H1 (cell line): ENCODE measurements around the gene LMNA. TPM values are rescaled to one million over a fixed set of nuclear protein-coding genes. Genes with fewer than 3 reads are reported as not detected.

Source experiments
- CTCF ChIA-PET: fragments of 300-600 bp; sonication (Branson Sonifier 250); formaldehyde crosslinking; loops from one replicate; lab custom pipeline; 2021; ENCODE audit not compliant: partially characterized antibody; lab: Charles Lee
- POLR2A ChIA-PET: fragments of 300-600 bp; sonication (Branson Sonifier 250); formaldehyde crosslinking; loops from one replicate; lab custom pipeline; 2021; ENCODE audit warnings: inconsistent platforms; ENCODE audit not compliant: partially characterized antibody; lab: Charles Lee
- DNase-seq, 2 experiments: peaks; one replicate each; pipeline versions ENCODE4 v3.0.0 to v3.0.0-alpha.2; 2010 to 2022; ENCODE audit warnings: low spot score in 2 of 2, low read depth in 1 of 2, mixed read lengths in 1 of 2
- FAIRE-seq: peaks from 2 replicates; lab custom pipeline; 2011; peaks lifted over from hg19 to GRCh38; lab: Jason Lieb, UNC
- H2AFZ ChIP-seq: 2 replicates; pipeline ENCODE4 v1.8.1; 2012; ENCODE audit warnings: low read length, inconsistent platforms
- H2AK5ac ChIP-seq: 2 replicates; pipeline ENCODE4 v1.6.1; 2013; ENCODE audit warnings: low read depth, low read length
- H2BK120ac ChIP-seq: replicated peaks from 2 replicates; pipeline ENCODE3; 2013; ENCODE audit warnings: low read depth, low read length, inconsistent platforms
- H2BK12ac ChIP-seq: 2 replicates; pipeline ENCODE4 v1.6.1; 2013; ENCODE audit warnings: low read depth, low read length
- H2BK15ac ChIP-seq: 2 replicates; pipeline ENCODE4 v1.6.1; 2013; ENCODE audit warnings: low read length
- H2BK20ac ChIP-seq: 2 replicates; pipeline ENCODE4 v1.6.1; 2013; ENCODE audit warnings: low read length
- H2BK5ac ChIP-seq: 2 replicates; pipeline ENCODE4 v1.6.1; 2013; ENCODE audit warnings: low read depth, low read length
- H3K14ac ChIP-seq: 2 replicates; pipeline ENCODE4 v1.6.1; 2013; ENCODE audit warnings: inconsistent platforms; ENCODE audit not compliant: insufficient read length
- H3K18ac ChIP-seq: 2 replicates; pipeline ENCODE4 v1.6.1; 2013; ENCODE audit warnings: low read length; ENCODE audit errors: extremely low read depth
- H3K23ac ChIP-seq: 2 replicates; pipeline ENCODE4 v1.6.1; 2013; ENCODE audit warnings: inconsistent platforms; ENCODE audit not compliant: insufficient read length
- H3K23me2 ChIP-seq: 2 replicates; pipeline ENCODE4 v1.6.1; 2013; ENCODE audit warnings: low read depth, low read length
- H3K27ac ChIP-seq: 2 replicates; pipeline ENCODE4 v1.6.1; 2011; ENCODE audit warnings: low read depth, low read length, inconsistent platforms
- H3K27me3 ChIP-seq, 4 experiments: replicated peaks in 1 of 4; 1 replicate in 1 of 4; 2 replicates in 3 of 4; pipeline versions ENCODE4 v1.6.1 to v1.8.1; 2011 to 2013; ENCODE audit warnings: low read length in 3 of 4, mild to moderate bottlenecking in 3 of 4, inconsistent platforms in 2 of 4, mixed read lengths in 2 of 4, moderate library complexity in 1 of 4; ENCODE audit not compliant: control insufficient read depth in 3 of 4, insufficient read depth in 3 of 4; ENCODE audit errors: extremely low read depth in 1 of 4
- H3K36me3 ChIP-seq, 4 experiments: 2 replicates each; pipeline versions ENCODE4 v1.6.1 to v1.8.1; 2011 to 2013; ENCODE audit warnings: mild to moderate bottlenecking in 4 of 4, low read length in 3 of 4, moderate library complexity in 2 of 4, control low read depth in 1 of 4, inconsistent platforms in 1 of 4; ENCODE audit not compliant: insufficient read depth in 4 of 4, control insufficient read depth in 2 of 4
- H3K4ac ChIP-seq: replicated peaks from 2 replicates; pipeline ENCODE3; 2013; ENCODE audit warnings: low read length, low read depth, mixed read lengths, inconsistent platforms; ENCODE audit not compliant: insufficient read length
- H3K4me1 ChIP-seq, 4 experiments: replicated peaks in 1 of 4; 1 replicate in 1 of 4; 2 replicates in 3 of 4; pipeline versions ENCODE4 v1.6.1 to v1.8.1; 2011 to 2013; ENCODE audit warnings: low read length in 3 of 4, inconsistent platforms in 2 of 4, mixed read lengths in 1 of 4; ENCODE audit not compliant: insufficient read depth in 4 of 4, control insufficient read depth in 3 of 4
- H3K4me2 ChIP-seq, 2 experiments: 2 replicates each; pipeline versions ENCODE4 v1.6.1 to v1.8.1; 2011 to 2013; ENCODE audit warnings: low read depth in 2 of 2, low read length in 2 of 2, control low read depth in 1 of 2, inconsistent platforms in 1 of 2, mild to moderate bottlenecking in 1 of 2; ENCODE audit not compliant: insufficient read depth in 1 of 2
- H3K4me3 ChIP-seq, 4 experiments: fragments of 200-600, 300-600 bp in 1 of 4; sonication (generic), shearing (Covaris generic), sonication (Bioruptor Twin) in 1 of 4; 2 replicates each; pipeline versions ENCODE4 v1.5.1 to v1.8.1; 2011 to 2016; ENCODE audit warnings: low read length in 4 of 4, low read depth in 3 of 4, control low read depth in 2 of 4, inconsistent platforms in 2 of 4, mild to moderate bottlenecking in 2 of 4, mixed read lengths in 1 of 4, moderate library complexity in 1 of 4; ENCODE audit not compliant: insufficient read depth in 2 of 4; ENCODE audit errors: extremely low read depth in 1 of 4
- H3K56ac ChIP-seq: replicated peaks from 2 replicates; pipeline ENCODE3; 2013; ENCODE audit warnings: low read depth, mild to moderate bottlenecking, mixed read lengths, low read length, inconsistent platforms; ENCODE audit not compliant: insufficient read length
- H3K79me1 ChIP-seq: 2 replicates; pipeline ENCODE4 v1.6.1; 2013; ENCODE audit warnings: low read depth, low read length, control low read depth
- H3K79me2 ChIP-seq, 2 experiments: 2 replicates each; pipeline versions ENCODE4 v1.6.1 to v1.8.1; 2012 to 2013; ENCODE audit warnings: low read length in 2 of 2, mild to moderate bottlenecking in 2 of 2, inconsistent platforms in 1 of 2; ENCODE audit not compliant: insufficient read depth in 2 of 2, control insufficient read depth in 1 of 2
- H3K9ac ChIP-seq, 4 experiments: replicated peaks in 1 of 4; 1 replicate in 1 of 4; 2 replicates in 3 of 4; pipeline versions ENCODE4 v1.6.1 to v1.8.1; 2011 to 2013; ENCODE audit warnings: low read depth in 3 of 4, low read length in 3 of 4, control low read depth in 2 of 4, mild to moderate bottlenecking in 2 of 4, moderate library complexity in 2 of 4, inconsistent platforms in 1 of 4; ENCODE audit errors: extremely low read depth in 1 of 4
- H3K9me3 ChIP-seq, 2 experiments: 2 replicates each; pipeline versions ENCODE4 v1.6.1 to v1.8.1; 2012 to 2013; ENCODE audit warnings: mild to moderate bottlenecking in 2 of 2, moderate library complexity in 2 of 2, control low read depth in 1 of 2, inconsistent platforms in 1 of 2, low read depth in 1 of 2, low read length in 1 of 2, mixed read lengths in 1 of 2; ENCODE audit not compliant: insufficient read depth in 2 of 2
- H4K20me1 ChIP-seq, 2 experiments: replicated peaks in 1 of 2; 2 replicates each; pipeline versions ENCODE3 to v1.8.1; 2011 to 2013; ENCODE audit warnings: inconsistent platforms in 2 of 2, low read length in 2 of 2, mild to moderate bottlenecking in 1 of 2; ENCODE audit not compliant: insufficient read depth in 2 of 2, control insufficient read depth in 1 of 2
- H4K5ac ChIP-seq: 2 replicates; pipeline ENCODE4 v1.6.1; 2013; ENCODE audit warnings: low read length, low read depth, mixed read lengths, inconsistent platforms; ENCODE audit not compliant: insufficient read length
- H4K8ac ChIP-seq: 2 replicates; pipeline ENCODE4 v1.8.0; 2013; ENCODE audit warnings: mild to moderate bottlenecking, moderate library complexity, low read length, inconsistent platforms; ENCODE audit not compliant: insufficient read depth; ENCODE audit errors: extremely low read depth
- H4K91ac ChIP-seq: replicated peaks from 2 replicates; pipeline ENCODE3; 2013; ENCODE audit warnings: low read length, mixed read lengths, inconsistent platforms; ENCODE audit not compliant: insufficient read length
- BACH1 ChIP-seq: IDR thresholded peaks from 2 replicates; pipeline ENCODE4 v1.6.1; 2012; ENCODE audit warnings: low read length, improper control_type of control experiment
- CTBP2 ChIP-seq: IDR thresholded peaks from 2 replicates; pipeline ENCODE4 v1.7.0; 2011; ENCODE audit warnings: borderline replicate concordance, mild to moderate bottlenecking, moderate library complexity, mixed read lengths, low read length; ENCODE audit not compliant: insufficient read depth, insufficient read length
- JUND ChIP-seq: IDR thresholded peaks from 2 replicates; pipeline ENCODE4 v1.6.1; 2011; ENCODE audit warnings: mild to moderate bottlenecking, improper control_type of control experiment, low read length
- KDM4A ChIP-seq: IDR thresholded peaks from one replicate; pipeline ENCODE4 v1.7.1; 2012; ENCODE audit warnings: low read depth, mild to moderate bottlenecking, moderate library complexity, low read length, inconsistent platforms; ENCODE audit not compliant: severe bottlenecking
- NANOG ChIP-seq: IDR thresholded peaks from 2 replicates; pipeline ENCODE4 v1.6.1; 2011; ENCODE audit warnings: low read length, low read depth, mild to moderate bottlenecking, inconsistent platforms; ENCODE audit not compliant: insufficient read depth, poor library complexity, severe bottlenecking
- PHF8 ChIP-seq: fragments of 200-600 bp; sonication (generic); conservative IDR thresholded peaks from 2 replicates; pipeline ENCODE4 v1.7.1; 2012; ENCODE audit warnings: low read depth, mild to moderate bottlenecking, inconsistent platforms, low read length, moderate library complexity
- POLR2AphosphoS5 ChIP-seq: IDR thresholded peaks from 2 replicates; pipeline ENCODE4 v1.6.1; 2011; ENCODE audit warnings: low read depth, low read length
- WGBS, 2 experiments: shearing (Covaris generic) in 1 of 2; methylation state at CpG; one replicate each; pipeline versions ENCODE4 v1.1.6 to v1.1.7; 2013 to 2015; ENCODE audit warnings: low lambda C conversion rate in 2 of 2, mixed read lengths in 2 of 2, inconsistent platforms in 1 of 2, low coverage in 1 of 2, missing lambda C conversion rate in 1 of 2; ENCODE audit not compliant: insufficient replicate concordance in 2 of 2, insufficient coverage in 1 of 2, insufficient read length in 1 of 2; ENCODE audit errors: extremely low coverage in 1 of 2, missing lambda C conversion rate in 1 of 2; 5-methylcytosine and 5-hydroxymethylcytosine counted together
- long read RNA-seq, 2 experiments: library from RNA in 1 of 2; library from capped mRNA in 1 of 2; stranded (forward); transcript quantifications; one replicate each; pipeline ENCODE4 v2.0.0, GENCODE V29; 2021; ENCODE audit warnings: inconsistent platforms in 1 of 2
- polyA minus RNA-seq, 3 experiments: library from RNA; depleted of rRNA, polyadenylated mRNA; stranded (reverse); fragments of >200 nt; gene quantifications; 1 replicate in 2 of 3; 2 replicates in 1 of 3; pipeline ENCODE4 v1.2.3, GENCODE V29; 2011
- polyA plus RNA-seq, 7 experiments: library from polyadenylated mRNA; depleted of rRNA in 3 of 7; stranded (reverse) in 5 of 7; unstranded in 2 of 7; fragments of >200 nt in 5 of 7; fragments of 200-250 nt in 2 of 7; gene quantifications; 1 replicate in 5 of 7; 2 replicates in 1 of 7; 4 replicates in 1 of 7; pipeline versions ENCODE4 v1.2.1 to v1.2.3, GENCODE V29; 2011 to 2013; ENCODE audit warnings: missing spikeins in 2 of 7, mixed read lengths in 2 of 7
- total RNA-seq: library from RNA; stranded (reverse); fragmentation: NEBNext Ultra II Directional; extraction: Animal tissue kit (Norgen Biotek cat#: 25700); gene quantifications from 2 replicates; pipeline ENCODE4 v1.2.1, GENCODE V29; 2021

The LMNA gene
- total RNA-seq = 46.8 and 48.0 TPM in 2 replicates
- 25.8 and 38.3 TPM in 2 replicates for polyA plus RNA-seq (2011; rRNA removed)
- 33.6 TPM for polyA plus RNA-seq (2011; cell fraction: cytosol; rRNA removed)
- polyA plus RNA-seq (2011; cell fraction: nucleus; rRNA removed) = 78.1 TPM
- polyA plus RNA-seq (2012, experiment 1 of 2) = 36.7 to 43.4 TPM (median 39.1 TPM) in 4 replicates
- 56.7 TPM for polyA plus RNA-seq (2012, experiment 2 of 2)
- polyA plus RNA-seq (2013, experiment 1 of 2) = 34.7 TPM
- polyA plus RNA-seq (2013, experiment 2 of 2) = 32.6 TPM
- polyA minus RNA-seq (2011; rRNA and poly(A)+ RNA removed) = 15.1 and 20.9 TPM in 2 replicates
- 33.7 TPM for polyA minus RNA-seq (2011; cell fraction: cytosol; rRNA and poly(A)+ RNA removed)
- polyA minus RNA-seq (2011; cell fraction: nucleus; rRNA and poly(A)+ RNA removed) = 28.1 TPM
- long read RNA-seq, experiment 1, partial matches to known transcripts = 33 of 44 reads
- long read RNA-seq, experiment 1, other reads (novel, unspliced or antisense) = 6 of 44 reads
- long read RNA-seq, experiment 2, partial matches to known transcripts = 4 of 6 reads
- long read RNA-seq, experiment 2, other reads (novel, unspliced or antisense) = 2 of 6 reads

GRCh38 chr1:156114101-156114918 is at the start of gene LMNA:
LMNA (plus strand) TSS chr1:156114711; CDS start chr1:156114919, 208 bp downstream.
- Histone ChIP-seq H4K5ac (peak within 1 kb of the TSS; percentile 81), H3K4ac (peak within 1 kb of the TSS; percentile 54), H3K14ac (no peak within 1 kb of the TSS), H3K4me3 (peak within 1 kb of the TSS; percentile 69 to 83 (median 78)), H2BK20ac (peak within 1 kb of the TSS; percentile 92; the same call in 1 of the 2 replicates), H3K27me3 (peaks cover 0 to 2% (median 0%) of the 10 kb centered on the region in 4 experiments; a peak in 1 of 7 replicates), H3K56ac (no peak within 1 kb of the TSS), H3K23me2 (peaks cover 13% of the 10 kb centered on the region), H2AK5ac (no peak within 1 kb of the TSS; the same call in 1 of the 2 replicates), H2AFZ (0 out of 2 replicates have a peak within 1 kb of the TSS, but pooled peaks have one; percentile 59), H3K4me2 (peak within 1 kb of the TSS; percentile 91 to 99), H3K27ac (peak within 1 kb of the TSS; percentile 59; the same call in 1 of the 2 replicates), H3K9ac (peak within 1 kb of the TSS; percentile 35 to 63 (median 60); a peak in 6 of 7 replicates), H2BK15ac (peak within 1 kb of the TSS; percentile 97; the same call in 1 of the 2 replicates), H3K79me1 (no peaks in the 10 kb centered on the region; the same call in 1 of the 2 replicates), H3K36me3 (no peaks in the 10 kb centered on the region), H4K8ac (peak within 1 kb of the TSS; percentile 11; the same call in 1 of the 2 replicates), H2BK5ac (peak within 1 kb of the TSS; percentile 98), H2BK120ac (no peak within 1 kb of the TSS), H3K4me1 (peaks cover 0 to 15% (median 14%) of the 10 kb centered on the region in 4 experiments; a peak in 6 of 7 replicates), H3K23ac (no peak within 1 kb of the TSS), H4K91ac (peak within 1 kb of the TSS; percentile 35), H3K79me2 (peaks cover 0 to 3% of the 10 kb centered on the region in 2 experiments; a peak in 1 of 4 replicates), H3K9me3 (no peaks in the 10 kb centered on the region), H4K20me1 (peaks cover 7 to 8% of the 10 kb centered on the region in 2 experiments), H2BK12ac (peak within 1 kb of the TSS; percentile 99), H3K18ac (peak within 1 kb of the TSS; percentile 98)
- peak in 1 of 2 experiments; percentile 86 for DNase-seq
- FAIRE-seq = no peak
- ChIA-PET CTCF (interaction anchor here (0.6 to 42.4 kb wide), 5 partner anchors 12 to 88 kb away, joined by 3 to 1994 read pairs (median 5); partner anchors contain the start of gene MEX3A), POLR2A (interaction anchor here (1.0 to 28.0 kb wide), 11 partner anchors 13 to 180 kb away, joined by 3 to 763 read pairs (median 4); partner anchors contain the start of genes KHDC4, MEX3A and PMF1)
- 4% methylated on average over 30 of the region's 37 CpGs; no CpG with 5 or more reads in 1 of the 2 experiments for WGBS, 2 experiments
- peak; percentile 35 for TF ChIP-seq KDM4A
- TF ChIP-seq JUND = peak; percentile 91
- TF ChIP-seq POLR2AphosphoS5 = peak; percentile 80; the same call in 1 of the 2 replicates
- TF ChIP-seq BACH1 = 0 out of 2 replicates have a peak, but pooled peaks have one; percentile 22
- peak; percentile 8 for TF ChIP-seq NANOG
- no peak for TF ChIP-seq CTBP2
- TF ChIP-seq PHF8 = peak; percentile 71
